Fibroblast of pulmonary artery (primary cell): Measurements from ENCODE around the gene TBC1D32.
A peak's percentile ranks its signal among the peaks of the same experiment; 100 is the strongest.

Experiments used
- DNase-seq: peaks from one replicate; pipeline ENCODE4 v3.0.0-alpha.2; 2010; ENCODE audit warnings: low read depth
- H3K4me3 ChIP-seq: replicated peaks from 2 replicates; pipeline ENCODE4 v1.5.1; 2011; ENCODE audit warnings: low read depth, mild to moderate bottlenecking, control low read depth, low read length, moderate library complexity
- TF ChIP-seq, protein P1 (sequence below): IDR thresholded peaks from 2 replicates; pipeline ENCODE4 v1.5.1; 2011; ENCODE audit warnings: mild to moderate bottlenecking, control low read depth, low read length, inconsistent platforms; ENCODE audit errors: missing control alignments

The TBC1D32 gene

DNA sequence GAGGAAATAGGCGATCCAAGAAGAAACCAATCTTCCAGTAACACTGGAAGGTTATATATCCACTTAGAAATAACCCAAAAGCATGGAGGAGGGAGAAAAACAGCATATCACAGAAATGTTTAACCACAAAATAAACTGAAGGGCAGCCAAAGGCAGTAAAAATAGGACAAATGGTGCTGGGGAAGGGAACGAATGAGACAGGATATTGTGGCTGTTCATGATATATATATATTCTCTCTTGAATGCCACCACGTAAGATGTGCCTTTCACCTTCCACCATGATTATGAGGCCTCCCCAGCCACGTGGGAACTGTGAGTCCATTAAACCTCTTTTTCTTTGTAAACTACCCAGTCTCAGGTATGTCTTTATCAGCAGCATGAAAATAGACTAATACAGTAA is 162.4 kb downstream of the TBC1D32 start:
- no peak for DNase-seq
- TF ChIP-seq, protein P1, sequence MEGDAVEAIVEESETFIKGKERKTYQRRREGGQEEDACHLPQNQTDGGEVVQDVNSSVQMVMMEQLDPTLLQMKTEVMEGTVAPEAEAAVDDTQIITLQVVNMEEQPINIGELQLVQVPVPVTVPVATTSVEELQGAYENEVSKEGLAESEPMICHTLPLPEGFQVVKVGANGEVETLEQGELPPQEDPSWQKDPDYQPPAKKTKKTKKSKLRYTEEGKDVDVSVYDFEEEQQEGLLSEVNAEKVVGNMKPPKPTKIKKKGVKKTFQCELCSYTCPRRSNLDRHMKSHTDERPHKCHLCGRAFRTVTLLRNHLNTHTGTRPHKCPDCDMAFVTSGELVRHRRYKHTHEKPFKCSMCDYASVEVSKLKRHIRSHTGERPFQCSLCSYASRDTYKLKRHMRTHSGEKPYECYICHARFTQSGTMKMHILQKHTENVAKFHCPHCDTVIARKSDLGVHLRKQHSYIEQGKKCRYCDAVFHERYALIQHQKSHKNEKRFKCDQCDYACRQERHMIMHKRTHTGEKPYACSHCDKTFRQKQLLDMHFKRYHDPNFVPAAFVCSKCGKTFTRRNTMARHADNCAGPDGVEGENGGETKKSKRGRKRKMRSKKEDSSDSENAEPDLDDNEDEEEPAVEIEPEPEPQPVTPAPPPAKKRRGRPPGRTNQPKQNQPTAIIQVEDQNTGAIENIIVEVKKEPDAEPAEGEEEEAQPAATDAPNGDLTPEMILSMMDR = no peak
- H3K4me3 ChIP-seq = no peak overlapping the region

DNA sequence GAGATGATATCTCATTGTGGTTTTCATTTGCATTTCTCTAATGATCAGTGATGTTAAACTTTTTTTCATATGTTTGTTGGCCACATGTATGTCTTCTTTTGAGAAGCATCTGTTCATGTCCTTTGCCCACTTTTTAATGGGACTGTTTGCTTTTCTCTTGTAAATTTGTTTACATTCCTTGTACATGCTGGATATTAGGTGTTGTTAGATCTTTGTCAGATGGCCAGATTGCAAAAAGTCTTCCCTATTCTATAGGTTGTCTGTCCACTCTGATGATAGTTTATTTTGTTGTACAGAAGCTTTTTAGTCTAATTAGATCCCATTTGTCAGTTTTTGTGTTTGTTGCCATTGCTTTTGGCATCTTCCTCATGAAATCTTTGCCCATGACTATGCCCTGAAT is 172.4 kb downstream of the TBC1D32 start:
- TF ChIP-seq, protein P1 = no peak
- no peak for DNase-seq
- no peak overlapping the region for H3K4me3 ChIP-seq

DNA sequence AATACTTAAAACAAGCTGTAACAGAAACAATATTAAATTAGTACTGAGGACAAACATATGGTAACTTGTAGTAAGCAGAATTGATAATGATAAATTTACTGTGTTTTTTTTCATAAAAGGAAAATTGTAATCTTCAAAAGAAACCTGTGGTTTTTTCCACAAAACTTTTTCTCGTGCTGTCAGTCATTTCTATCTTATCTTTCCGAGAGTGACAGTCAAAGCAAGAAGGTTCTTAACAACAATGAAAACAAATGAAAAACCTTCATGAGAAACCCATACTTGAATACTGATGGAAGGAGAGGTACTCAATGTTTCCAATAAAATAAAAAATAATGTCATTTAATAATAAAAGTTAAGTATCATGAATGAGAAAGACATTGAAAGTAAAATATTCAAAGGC is 174.0 kb downstream of the TBC1D32 start:
- no peak overlapping the region for H3K4me3 ChIP-seq
- TF ChIP-seq, protein P1 = no peak
- DNase-seq = no peak

DNA sequence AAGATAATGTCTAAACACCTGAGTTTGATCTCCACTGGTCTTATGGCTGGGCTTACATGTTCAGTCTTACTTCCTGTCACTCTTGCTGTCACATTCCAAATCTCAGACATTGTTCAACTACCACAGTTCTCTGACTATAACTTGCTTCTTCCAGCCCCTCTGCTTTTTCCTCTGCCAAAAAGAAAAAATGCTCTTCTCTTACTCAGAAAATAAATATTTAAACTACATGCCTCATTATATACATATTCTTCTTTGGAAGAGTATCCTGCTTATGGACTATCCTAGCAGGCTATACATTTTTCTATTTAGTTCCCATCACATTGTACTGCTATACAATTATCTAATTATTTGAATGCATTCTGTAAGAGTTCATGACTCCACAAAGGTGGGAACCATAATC is 175.4 kb downstream of the TBC1D32 start:
- no peak overlapping the region for H3K4me3 ChIP-seq
- TF ChIP-seq, protein P1 = no peak
- DNase-seq = no peak

DNA sequence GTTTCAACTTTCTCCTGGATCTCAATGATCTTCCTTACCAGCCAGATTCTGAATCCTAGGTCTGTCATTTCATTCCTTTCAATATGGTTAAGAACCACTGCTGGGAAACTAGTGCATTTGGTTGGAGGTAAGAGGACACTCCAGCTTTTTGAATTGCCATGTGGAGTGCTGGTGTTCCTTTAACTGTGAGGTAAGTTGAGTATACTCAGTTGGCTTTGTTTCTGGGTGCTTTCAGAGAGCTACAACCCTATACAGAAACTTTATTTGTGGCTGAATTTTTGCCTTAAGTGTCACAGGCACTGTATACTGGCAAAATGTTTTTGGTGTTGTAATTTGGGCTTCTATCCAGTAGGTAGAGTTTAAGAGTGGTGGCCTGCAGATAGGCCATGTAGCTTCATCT is 175.8 kb downstream of the TBC1D32 start:
- TF ChIP-seq, protein P1 = no peak
- no peak overlapping the region for H3K4me3 ChIP-seq
- DNase-seq = peak; percentile 3

DNA sequence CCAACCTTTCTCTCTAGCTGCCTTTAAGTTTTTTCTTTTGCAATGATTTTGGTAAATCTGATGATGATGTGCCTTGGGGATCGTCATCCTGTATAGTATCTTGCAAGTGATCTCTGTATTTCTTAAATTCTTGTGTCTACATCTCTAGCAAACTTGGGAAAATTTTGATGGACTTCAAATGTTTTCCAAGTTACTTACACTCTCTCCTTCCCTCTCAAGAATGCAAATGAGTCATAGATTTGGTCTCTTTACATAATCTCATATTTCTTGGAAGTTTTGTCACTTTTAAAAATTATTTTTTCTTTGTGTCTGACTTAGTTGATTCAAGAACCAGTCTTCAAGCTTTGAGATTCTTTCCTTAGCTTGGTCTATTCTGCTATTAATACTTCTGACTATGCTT is 176.4 kb downstream of the TBC1D32 start:
- H3K4me3 ChIP-seq = no peak overlapping the region
- DNase-seq = peak; percentile 18

DNA sequence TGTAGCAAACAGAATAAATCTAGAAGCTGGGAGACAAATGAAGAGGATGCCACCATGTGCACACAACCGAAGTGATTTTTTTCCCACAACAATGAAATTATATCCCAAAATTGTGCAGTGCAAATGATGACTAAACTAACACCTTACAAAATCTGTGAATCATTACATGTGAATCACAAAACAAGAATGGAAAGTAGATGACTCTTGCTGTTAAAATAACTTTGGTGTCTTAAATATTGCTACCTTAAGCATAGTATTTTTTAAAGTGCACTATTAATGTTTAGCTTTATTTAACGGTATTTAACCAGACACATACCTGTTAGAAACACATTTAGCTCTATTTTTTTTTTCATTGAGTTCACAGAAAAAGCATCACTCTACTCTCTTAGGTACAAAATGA is 190.8 kb downstream of the TBC1D32 start:
- TF ChIP-seq, protein P1 = no peak
- no peak for DNase-seq
- no peak overlapping the region for H3K4me3 ChIP-seq

More for the DNA sequence above, 176.4 kb downstream of the TBC1D32 start:
- TF ChIP-seq, protein P1 = no peak
